HG02870 (cell line): ENCODE results near the gene B3GNT7.
"Not testable (repeated sequence)": the region's sequence is repeated elsewhere in the genome, so short reads cannot be mapped to it uniquely, and the experiment has no call there.

Experiments used
- ATAC-seq: cut with Tn5 transposase; IDR thresholded peaks from one replicate; pipeline ENCODE4 v1.9.1; 2021; ENCODE audit warnings: mild to moderate bottlenecking, moderate library complexity; ENCODE audit not compliant: unreplicated experiment

The B3GNT7 gene

GRCh38 chr2:231399046-231399852 is 3.7 kb downstream of the B3GNT7 start:
- ATAC-seq: no peak

DNA sequence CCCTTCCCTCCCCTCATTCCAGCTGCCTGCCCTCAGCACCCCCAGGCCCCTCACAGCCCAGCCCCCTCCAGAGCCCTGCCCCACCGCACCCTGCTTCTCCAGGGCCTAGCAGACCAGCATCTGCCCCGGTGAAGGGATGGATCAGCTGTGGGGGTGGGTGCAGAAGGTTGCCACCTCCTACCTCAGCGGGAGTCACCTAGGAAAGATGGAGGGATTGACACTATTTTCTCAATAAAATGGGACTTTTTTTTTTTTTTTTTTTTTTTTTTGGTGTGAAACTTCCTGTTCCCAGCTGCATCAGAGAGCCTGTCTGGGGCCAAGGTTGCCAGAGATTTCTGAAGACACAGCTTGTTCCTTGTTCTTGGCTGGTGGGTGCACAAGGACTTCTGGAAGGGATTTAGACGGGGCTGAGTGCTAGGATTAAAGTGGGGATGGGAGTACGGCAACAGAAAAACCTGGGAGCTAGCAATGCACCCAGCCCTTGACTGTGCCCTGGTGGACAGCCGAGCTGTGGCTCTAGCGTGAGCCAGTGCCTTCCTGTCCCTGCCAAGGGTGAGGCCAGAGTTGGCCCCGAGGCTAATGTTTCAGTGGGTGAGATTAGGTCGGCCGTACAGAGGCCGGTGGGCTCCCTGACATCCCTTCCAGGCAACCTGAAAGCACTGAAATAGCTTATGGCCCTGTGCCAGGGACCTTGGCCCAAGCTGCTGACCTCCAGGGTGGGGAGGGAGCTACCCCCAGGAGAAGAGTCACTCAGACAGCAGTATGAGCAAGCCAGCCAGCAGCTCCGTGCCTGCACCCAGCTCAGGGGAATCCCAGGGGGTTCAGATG is 4.6 kb downstream of the B3GNT7 start:
- no peak for ATAC-seq

GRCh38 chr2:231400681-231401080 is 5.2 kb downstream of the B3GNT7 start:
- ATAC-seq: not testable (repeated sequence)

- not testable (repeated sequence) for ATAC-seq
Measured at GRCh38 chr2:231401101-231401500, 5.6 kb downstream of the B3GNT7 start.

DNA sequence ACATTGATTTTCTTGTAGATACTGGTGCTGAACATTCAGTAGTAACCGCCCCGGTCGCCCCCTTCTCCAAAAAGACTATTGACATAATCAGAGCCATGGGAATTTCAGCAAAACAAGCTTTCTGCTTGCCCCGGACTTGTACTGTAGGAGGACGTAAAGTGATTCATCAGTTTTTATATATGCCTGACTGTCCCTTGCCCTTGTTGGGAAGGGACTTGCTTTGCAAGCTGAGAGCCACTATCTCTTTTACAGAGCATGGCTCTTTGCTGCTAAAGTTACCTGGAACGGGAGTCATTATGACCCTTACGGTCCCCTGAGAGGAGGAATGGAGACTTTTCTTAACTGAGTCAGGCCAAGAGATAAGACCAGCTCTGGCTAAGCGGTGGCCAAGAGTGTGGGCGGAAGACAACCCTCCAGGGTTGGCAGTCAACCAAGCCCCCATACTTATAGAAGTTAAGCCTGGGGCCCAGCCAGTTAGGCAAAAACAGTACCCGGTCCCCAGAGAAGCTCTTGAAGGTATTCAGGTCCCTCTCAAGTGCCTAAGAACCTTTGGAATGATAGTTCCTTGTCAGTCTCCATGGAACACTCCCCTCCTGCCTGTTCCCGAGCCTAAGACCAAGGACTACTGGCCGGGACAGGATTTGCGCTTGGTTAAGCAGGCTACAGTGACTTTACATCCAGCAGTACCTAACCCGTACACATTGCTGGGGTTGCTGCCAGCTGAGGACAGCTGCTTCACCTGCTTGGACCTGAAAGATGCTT is 8.1 kb downstream of the B3GNT7 start:
- ATAC-seq: not testable (repeated sequence)

GRCh38 chr2:231404183-231404578 is 8.7 kb downstream of the B3GNT7 start:
- not testable (repeated sequence) for ATAC-seq

- not testable (repeated sequence) for ATAC-seq
Measured at GRCh38 chr2:231405601-231406367, 10.3 kb downstream of the B3GNT7 start.

DNA sequence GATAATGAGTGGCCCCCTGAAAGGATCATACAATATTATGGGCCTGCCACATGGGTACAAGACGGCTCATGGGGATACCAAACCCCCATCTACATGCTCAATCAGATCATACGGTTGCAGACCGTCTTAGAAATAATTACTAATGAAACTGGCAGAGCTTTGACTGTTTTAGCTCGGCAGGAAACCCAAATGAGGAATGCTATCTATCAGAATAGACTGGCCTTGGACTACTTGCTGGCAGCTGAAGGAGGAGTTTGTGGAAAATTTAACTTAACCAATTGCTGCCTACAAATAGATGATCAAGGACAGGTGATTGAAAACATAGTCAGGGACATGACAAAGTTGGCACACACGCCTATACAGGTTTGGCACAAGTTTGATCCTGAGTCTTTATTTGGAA is 12.2 kb downstream of the B3GNT7 start:
- not testable (repeated sequence) for ATAC-seq

- ATAC-seq: not testable (repeated sequence)
Measured at GRCh38 chr2:231408304-231408703, 12.8 kb downstream of the B3GNT7 start.

- no peak for ATAC-seq
Measured at GRCh38 chr2:231409776-231410175, 14.3 kb downstream of the B3GNT7 start.

DNA sequence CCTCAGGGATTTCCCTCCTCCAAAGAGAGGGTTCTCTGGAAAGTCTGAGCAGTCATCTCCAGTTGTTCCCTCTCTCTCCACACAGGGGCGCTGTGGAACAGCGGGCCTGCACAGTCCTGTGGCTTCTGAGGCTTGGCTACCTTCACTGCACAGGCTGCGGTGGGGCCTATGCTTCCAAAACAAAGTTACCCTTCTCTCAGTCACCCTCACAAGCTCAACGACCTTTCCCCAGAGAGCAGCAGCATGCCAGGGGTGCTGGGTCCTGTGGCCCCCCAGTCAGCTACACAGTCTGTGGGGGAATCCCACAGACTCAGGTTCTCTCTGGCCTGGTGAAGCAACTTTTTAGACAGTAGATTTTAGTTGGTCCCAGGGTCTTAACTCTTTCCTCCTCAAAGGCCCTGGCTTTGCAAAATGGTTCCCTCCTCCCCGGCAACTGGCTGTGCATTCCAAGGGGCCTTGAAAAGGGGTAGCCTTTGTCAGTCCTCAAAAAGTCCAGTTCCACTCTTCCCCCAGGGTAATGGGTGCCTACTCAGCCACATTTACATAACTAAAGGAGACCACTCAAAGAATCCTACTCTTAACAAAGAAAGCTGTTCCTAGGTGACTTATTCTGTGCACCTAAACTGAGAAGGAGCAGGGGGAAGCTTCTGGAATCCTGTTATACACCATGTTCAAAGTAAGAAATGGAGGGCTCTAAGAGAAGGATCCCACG is 14.9 kb downstream of the B3GNT7 start:
- no peak for ATAC-seq

DNA sequence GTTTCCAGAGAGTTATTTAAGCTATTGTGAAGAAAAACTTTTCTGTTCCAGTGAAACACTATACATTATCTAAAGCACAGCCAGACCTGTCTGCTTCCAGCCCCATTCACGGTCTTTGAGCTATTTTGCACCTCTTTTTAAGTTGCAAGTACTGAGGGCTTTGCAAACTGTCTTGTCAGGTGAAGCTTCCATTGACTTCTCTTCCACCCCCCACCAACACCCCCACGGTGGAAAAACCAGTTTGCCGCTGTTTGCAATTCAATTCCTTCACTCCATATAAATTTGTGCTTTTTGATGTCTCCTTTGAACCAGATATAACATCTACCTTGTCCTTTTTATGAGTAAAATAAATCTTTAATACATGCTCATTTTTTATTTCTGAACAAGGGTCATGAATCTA is 15.7 kb downstream of the B3GNT7 start:
- ATAC-seq: no peak

GRCh38 chr2:231411831-231412617 is 16.5 kb downstream of the B3GNT7 start:
- ATAC-seq: peak; percentile 91

DNA sequence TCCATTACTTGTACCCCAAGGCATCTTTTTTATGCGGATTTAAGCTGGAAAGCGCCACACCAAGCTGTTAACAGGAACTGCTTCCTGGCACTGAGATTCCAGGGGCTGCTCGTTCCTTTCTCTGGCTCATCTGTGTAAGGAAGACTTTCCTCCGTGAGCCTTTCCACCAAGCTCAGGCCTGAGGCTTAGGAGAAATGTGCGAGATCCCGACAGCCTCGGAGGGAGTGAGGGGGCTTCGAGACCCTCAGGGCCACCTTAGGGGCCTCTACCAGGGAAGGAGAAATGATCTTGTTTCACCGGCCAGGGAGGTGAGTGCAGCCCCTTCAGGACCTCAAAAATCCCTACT is 17.1 kb downstream of the B3GNT7 start:
- no peak for ATAC-seq

DNA sequence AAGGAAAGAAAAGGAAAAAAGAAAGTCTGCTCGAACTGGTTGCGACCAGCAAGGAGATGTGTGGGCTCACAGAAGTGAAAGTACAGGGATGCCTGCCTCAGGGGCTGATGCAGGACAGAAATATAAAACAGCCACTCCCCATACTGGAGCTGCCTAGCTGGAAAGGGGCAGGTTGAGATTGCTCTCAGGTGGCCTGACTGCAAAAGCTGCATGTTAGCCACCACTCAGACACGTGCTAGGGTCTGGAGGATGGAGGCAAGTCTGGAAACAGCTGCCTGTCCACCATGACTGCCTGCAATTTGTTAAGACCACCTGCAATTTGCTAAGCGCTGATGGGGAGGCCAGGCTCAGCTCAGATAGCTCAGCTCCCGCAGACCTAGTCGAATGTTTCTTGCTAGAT is 17.9 kb downstream of the B3GNT7 start:
- no peak for ATAC-seq

DNA sequence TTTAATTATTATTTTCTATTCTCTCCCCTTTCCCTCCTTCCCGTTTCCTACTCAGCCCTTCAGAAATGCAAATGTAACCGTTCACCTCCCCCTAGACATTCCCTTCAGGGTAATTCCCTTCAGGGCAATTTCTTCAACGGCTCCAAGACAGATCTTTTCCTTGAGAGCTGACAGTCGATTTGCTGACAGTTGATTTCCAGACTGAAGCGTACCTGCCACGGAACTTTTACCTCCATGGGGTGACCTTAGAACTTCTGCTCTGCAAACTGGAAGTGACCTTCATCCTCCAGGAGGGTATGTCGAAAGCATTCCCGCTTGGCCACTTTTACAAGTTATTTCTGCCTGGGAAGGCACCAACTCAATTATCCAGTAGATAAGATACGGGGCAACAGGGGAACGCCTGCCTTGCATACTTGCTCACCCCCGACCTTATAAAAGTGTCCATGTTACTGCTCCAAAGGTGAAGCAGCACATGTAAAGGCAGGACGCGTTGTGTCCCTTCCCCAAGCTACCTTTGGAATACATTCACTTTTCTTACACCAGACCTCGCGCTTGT is 18.5 kb downstream of the B3GNT7 start:
- no peak for ATAC-seq

- ATAC-seq: no peak
Measured at GRCh38 chr2:231415029-231415428, 19.5 kb downstream of the B3GNT7 start.

GRCh38 chr2:231418820-231419640 is 23.5 kb downstream of the B3GNT7 start:
- no peak for ATAC-seq
